Activated CD4-positive, alpha-beta T cell treated with anti-CD3 and anti-CD28 coated beads for 36 hours (primary cell): ENCODE measurements around the gene YARS2. TPM values are rescaled to one million over a fixed set of nuclear protein-coding genes. Genes with fewer than 3 reads are reported as not detected.
"Not testable (repeated sequence)": the region's sequence is repeated elsewhere in the genome, so short reads cannot be mapped to it uniquely, and the experiment has no call there.

Experiments used
- ATAC-seq: fragments of 200-7000 bp; cut with Tn5 transposase; one replicate; pipeline ENCODE4 v1.10.0; 2021; ENCODE audit warnings: mild to moderate bottlenecking, moderate library complexity
- CTCF ChIA-PET: fragments of 350-600 bp; sonication (Branson Sonifier 250); formaldehyde crosslinking; loops from one replicate; lab custom pipeline; 2021; ENCODE audit warnings: antibody characterized with exemption; lab: Charles Lee
- POLR2A ChIA-PET: fragments of 350-600 bp; sonication (Branson Sonifier 250); formaldehyde crosslinking; loops from one replicate; lab custom pipeline; 2021; ENCODE audit warnings: antibody characterized with exemption, inconsistent platforms; lab: Charles Lee
- DNase-seq: peaks from one replicate; pipeline ENCODE4 v3.0.0-alpha.2; 2020
- H3K27ac Mint-ChIP-seq: one replicate; pipeline ENCODE4 v1.8.0; 2021; ENCODE audit warnings: mixed read lengths
- H3K27me3 Mint-ChIP-seq: one replicate; pipeline ENCODE4 v1.8.0; 2021; ENCODE audit warnings: mixed read lengths
- H3K36me3 Mint-ChIP-seq: one replicate; pipeline ENCODE4 v1.8.0; 2021; ENCODE audit warnings: low read depth, mixed read lengths
- H3K4me1 Mint-ChIP-seq: one replicate; pipeline ENCODE4 v1.8.0; 2021; ENCODE audit warnings: mixed read lengths
- H3K4me3 Mint-ChIP-seq: one replicate; pipeline ENCODE4 v1.8.0; 2021; ENCODE audit warnings: mild to moderate bottlenecking, moderate library complexity, mixed read lengths
- H3K9me3 Mint-ChIP-seq: one replicate; pipeline ENCODE4 v1.8.0; 2021; ENCODE audit warnings: low read depth, mixed read lengths
- intact Hi-C, 2 experiments: fragments of 100-400 bp; cut with DNase I in 1 of 2; cut with micrococcal nuclease in 1 of 2; formaldehyde crosslinking; loops; one replicate each; pipeline versions ENCODE4 v1.14.2 to v1.15.1; 2022 to 2024; cut with DNase I, micrococcal nuclease
- total RNA-seq, 2 experiments: library from RNA; stranded (reverse); gene quantifications; one replicate each; pipeline ENCODE4 v1.2.3, GENCODE V29; 2021

Gene YARS2
- total RNA-seq, 2 experiments from 2014 or later: 33.0 to 45.9 TPM

GRCh38 chr12:32708926-32709325 lies 46.8 kb downstream of the YARS2 start:
- H3K4me1 Mint-ChIP-seq: peaks cover 8% of the 10 kb centered on the region
- intact Hi-C loops: no loop called here
- DNase-seq (no peak), ATAC-seq (no peak)
- H3K36me3 Mint-ChIP-seq: peaks cover 18% of the 10 kb centered on the region
- POLR2A ChIA-PET: interaction anchor here (0.6 kb wide), 1 partner anchor 137 kb away, joined by 4 read pairs; no protein-coding TSS in a partner anchor
- H3K4me3 Mint-ChIP-seq: no peak overlapping the region
- no peak overlapping the region for H3K27ac Mint-ChIP-seq
- CTCF ChIA-PET: interaction anchor here (1.0 to 1.1 kb wide), 2 partner anchors 33 to 343 kb away, joined by 3 to 4 read pairs; no protein-coding TSS in a partner anchor
- no peaks in the 10 kb centered on the region for H3K9me3 Mint-ChIP-seq
- H3K27me3 Mint-ChIP-seq: no peaks in the 10 kb centered on the region

- H3K27ac Mint-ChIP-seq: peak overlapping the region; percentile 58
- ChIA-PET CTCF (interaction anchor here (0.9 to 1.2 kb wide), 2 partner anchors 16 to 318 kb away, joined by 3 read pairs; no protein-coding TSS in a partner anchor), POLR2A (no interaction called here)
- ATAC-seq (peak; percentile 44), DNase-seq (no peak)
- intact Hi-C loops: no loop called here
- peaks cover 8% of the 10 kb centered on the region for H3K4me1 Mint-ChIP-seq
- H3K36me3 Mint-ChIP-seq: peaks cover 22% of the 10 kb centered on the region
- H3K9me3 Mint-ChIP-seq: no peaks in the 10 kb centered on the region
- no peak overlapping the region for H3K4me3 Mint-ChIP-seq
- H3K27me3 Mint-ChIP-seq: no peaks in the 10 kb centered on the region
Observed at GRCh38 chr12:32706335-32707024, 49.2 kb downstream of the YARS2 start.

GRCh38 chr12:32705783-32706182 lies 49.9 kb downstream of the YARS2 start:
- Mint-ChIP-seq H3K27ac (no peak overlapping the region), H3K27me3 (no peaks in the 10 kb centered on the region), H3K36me3 (peaks cover 20% of the 10 kb centered on the region), H3K9me3 (no peaks in the 10 kb centered on the region), H3K4me3 (no peak overlapping the region), H3K4me1 (peaks cover 8% of the 10 kb centered on the region)
- ATAC-seq (no peak), DNase-seq (no peak)
- POLR2A ChIA-PET: no interaction called here
- intact Hi-C loops: no loop called here
- CTCF ChIA-PET: interaction anchor here (1.2 kb wide), 1 partner anchor 17 kb away, joined by 3 read pairs; no protein-coding TSS in a partner anchor

- no peak overlapping the region for H3K27ac Mint-ChIP-seq
Observed at GRCh38 chr12:32702946-32703345, 52.8 kb downstream of the YARS2 start.

GRCh38 chr12:32702473-32702872 lies 53.2 kb downstream of the YARS2 start:
- ChIA-PET POLR2A (interaction anchor here (0.7 kb wide), 1 partner anchor 493 kb away, joined by 4 read pairs; no protein-coding TSS in a partner anchor), CTCF (interaction anchor here (0.8 to 1.3 kb wide), 3 partner anchors 19 to 858 kb away, joined by 3 to 4 read pairs (median 4); partner anchors contain the start of gene YARS2)
- DNase-seq: no peak
- no peak overlapping the region for H3K4me3 Mint-ChIP-seq
- no peak for ATAC-seq
- no peaks in the 10 kb centered on the region for H3K9me3 Mint-ChIP-seq
- intact Hi-C loops: no loop called here
- H3K4me1 Mint-ChIP-seq: peaks cover 9% of the 10 kb centered on the region
- peaks cover 13% of the 10 kb centered on the region for H3K36me3 Mint-ChIP-seq
- H3K27ac Mint-ChIP-seq: no peak overlapping the region
- no peaks in the 10 kb centered on the region for H3K27me3 Mint-ChIP-seq

More at GRCh38 chr12:32702946-32703345, 52.8 kb downstream of the YARS2 start:
- H3K4me3 Mint-ChIP-seq: no peak overlapping the region
- ChIA-PET POLR2A (interaction anchor here (0.7 kb wide), 1 partner anchor 493 kb away, joined by 4 read pairs; no protein-coding TSS in a partner anchor), CTCF (interaction anchor here (0.8 to 1.3 kb wide), 3 partner anchors 19 to 859 kb away, joined by 3 to 4 read pairs (median 4); partner anchors contain the start of gene YARS2)
- peaks cover 15% of the 10 kb centered on the region for H3K36me3 Mint-ChIP-seq
- no peak for ATAC-seq
- no peaks in the 10 kb centered on the region for H3K9me3 Mint-ChIP-seq
- DNase-seq: no peak
- peaks cover 8% of the 10 kb centered on the region for H3K4me1 Mint-ChIP-seq
- intact Hi-C loops: no loop called here
- H3K27me3 Mint-ChIP-seq: no peaks in the 10 kb centered on the region

- intact Hi-C loops, ATAC-seq, DNase-seq, H3K9me3 Mint-ChIP-seq, H3K27ac Mint-ChIP-seq, POLR2A ChIA-PET, H3K4me1 Mint-ChIP-seq, H3K27me3 Mint-ChIP-seq, H3K4me3 Mint-ChIP-seq: not testable (repeated sequence)
- CTCF ChIA-PET: interaction anchor here (1.1 kb wide), 1 partner anchor 167 kb away, joined by 3 read pairs; no protein-coding TSS in a partner anchor
- H3K36me3 Mint-ChIP-seq: peaks cover 24% of the 10 kb centered on the region
Observed at GRCh38 chr12:32699437-32699836, 56.3 kb downstream of the YARS2 start.

GRCh38 chr12:32698285-32698684 lies 57.4 kb downstream of the YARS2 start:
- ChIA-PET POLR2A (no interaction called here), CTCF (interaction anchor here (0.7 kb wide), 1 partner anchor 158 kb away, joined by 4 read pairs; no protein-coding TSS in a partner anchor)
- no peaks in the 10 kb centered on the region for H3K9me3 Mint-ChIP-seq
- no peak for ATAC-seq
- no peak for DNase-seq
- no peak overlapping the region for H3K27ac Mint-ChIP-seq
- no peaks in the 10 kb centered on the region for H3K27me3 Mint-ChIP-seq
- peaks cover 4% of the 10 kb centered on the region for H3K4me1 Mint-ChIP-seq
- intact Hi-C loops: no loop called here
- peaks cover 25% of the 10 kb centered on the region for H3K36me3 Mint-ChIP-seq
- no peak overlapping the region for H3K4me3 Mint-ChIP-seq

- Mint-ChIP-seq H3K27ac (no peak overlapping the region), H3K9me3 (no peaks in the 10 kb centered on the region), H3K4me3 (no peak overlapping the region), H3K27me3 (no peaks in the 10 kb centered on the region), H3K4me1 (peaks cover 9% of the 10 kb centered on the region), H3K36me3 (peaks cover 17% of the 10 kb centered on the region)
- DNase-seq: no peak
- intact Hi-C loops: no loop called here
- ChIA-PET CTCF (no interaction called here), POLR2A (interaction anchor here (0.7 kb wide), 1 partner anchor 240 kb away, joined by 3 read pairs; no protein-coding TSS in a partner anchor)
- ATAC-seq: no peak
Observed at GRCh38 chr12:32697445-32697844, 58.3 kb downstream of the YARS2 start.

Other genes with a start within 250 kb of the YARS2 start
- gene DNM1L, start 76.6 kb downstream of the YARS2 start, total RNA-seq: 10 to 100 TPM; 67.1 to 68.5 TPM
- under 1 TPM; 0.11 to 0.30 TPM for gene PKP2, start 140.9 kb upstream of the YARS2 start, total RNA-seq